ENCODE results near the gene VWF.

VWF gene

GRCh38 chr12:6078398-6079096 is 45.9 kb downstream of the VWF start:
- FAIRE-seq (no peak), DNase-seq (ENCODE audit: low spot score) (no peak)

- no peak for DNase-seq (ENCODE audit: low spot score)
- FAIRE-seq = no peak
Observed at GRCh38 chr12:6077692-6078083, 46.8 kb downstream of the VWF start.

- FAIRE-seq = no peak
Observed at GRCh38 chr12:6076776-6077691, 47.4 kb downstream of the VWF start.

GRCh38 chr12:6076346-6076745 is 48.1 kb downstream of the VWF start:
- DNase-seq (ENCODE audit: low spot score) (no peak), FAIRE-seq (no peak)

More at GRCh38 chr12:6076776-6077691, 47.4 kb downstream of the VWF start:
- DNase-seq (ENCODE audit: low spot score) = no peak

GRCh38 chr12:6074979-6075585 is 49.4 kb downstream of the VWF start:
- FAIRE-seq = no peak
- DNase-seq (ENCODE audit: low spot score) = no peak

GRCh38 chr12:6074427-6074826 is 50.0 kb downstream of the VWF start:
- FAIRE-seq = no peak
- no peak for DNase-seq (ENCODE audit: low spot score)

- DNase-seq (ENCODE audit: low spot score) (no peak), FAIRE-seq (no peak)
Observed at GRCh38 chr12:6073426-6073825, 51.0 kb downstream of the VWF start.

- FAIRE-seq = no peak
- DNase-seq (ENCODE audit: low spot score) = no peak
Observed at GRCh38 chr12:6072302-6072752, 52.1 kb downstream of the VWF start.

- FAIRE-seq (no peak), DNase-seq (ENCODE audit: low spot score) (no peak)
Observed at GRCh38 chr12:6071589-6071988, 52.9 kb downstream of the VWF start.

GRCh38 chr12:6070472-6071257 is 53.8 kb downstream of the VWF start:
- no peak for DNase-seq (ENCODE audit: low spot score)
- no peak for FAIRE-seq

- no peak for FAIRE-seq
- no peak for DNase-seq (ENCODE audit: low spot score)
Observed at GRCh38 chr12:6069437-6070093, 54.9 kb downstream of the VWF start.

GRCh38 chr12:6068227-6068626 is 56.2 kb downstream of the VWF start:
- DNase-seq (ENCODE audit: low spot score) = no peak
- FAIRE-seq = no peak

GRCh38 chr12:6067152-6067916 is 57.1 kb downstream of the VWF start:
- DNase-seq (ENCODE audit: low spot score) (no peak), FAIRE-seq (no peak)

- DNase-seq (ENCODE audit: low spot score) = no peak
- no peak for FAIRE-seq
Observed at GRCh38 chr12:6066651-6067050, 57.8 kb downstream of the VWF start.

GRCh38 chr12:6065863-6066199 is 58.6 kb downstream of the VWF start:
- DNase-seq (ENCODE audit: low spot score) (no peak), FAIRE-seq (no peak)

- DNase-seq (ENCODE audit: low spot score) (no peak), FAIRE-seq (no peak)
Observed at GRCh38 chr12:6065131-6065862, 59.2 kb downstream of the VWF start.

- FAIRE-seq (no peak), DNase-seq (ENCODE audit: low spot score) (peak; percentile 12)
Observed at GRCh38 chr12:6062757-6063735, 61.4 kb downstream of the VWF start.

GRCh38 chr12:6062395-6062756 is 62.1 kb downstream of the VWF start:
- no peak for DNase-seq (ENCODE audit: low spot score)
- FAIRE-seq = no peak
